Stomach smooth muscle (tissue), 2 donors: ENCODE data around the gene ALX4.

Experiments
- H3K27ac ChIP-seq: one replicate; pipeline ENCODE4 v1.7.0; 2013; ENCODE audit warnings: mild to moderate bottlenecking, low read length, inconsistent platforms
- H3K27me3 ChIP-seq, 2 donors: one replicate each; pipeline ENCODE4 v1.7.0; 2013; ENCODE audit warnings: low read length in 2 of 2; ENCODE audit not compliant: insufficient read depth in 2 of 2, control insufficient read depth in 1 of 2
- H3K36me3 ChIP-seq, 2 donors: one replicate each; pipeline ENCODE4 v1.7.0; 2013; ENCODE audit warnings: low read length in 2 of 2; ENCODE audit not compliant: control insufficient read depth in 2 of 2, insufficient read depth in 2 of 2
- H3K4me1 ChIP-seq: one replicate; pipeline ENCODE4 v1.7.0; 2013; ENCODE audit warnings: low read length; ENCODE audit not compliant: control insufficient read depth, insufficient read depth
- H3K4me3 ChIP-seq, 2 donors: one replicate each; pipeline ENCODE4 v1.7.0; 2013; ENCODE audit warnings: low read length in 2 of 2
- H3K9ac ChIP-seq, 2 donors: one replicate each; pipeline ENCODE4 v1.7.0; 2013; ENCODE audit warnings: low read length in 2 of 2, mild to moderate bottlenecking in 1 of 2
- H3K9me3 ChIP-seq, 2 donors: one replicate each; pipeline ENCODE4 v1.7.0; 2013; ENCODE audit warnings: low read length in 2 of 2; ENCODE audit not compliant: control insufficient read depth in 2 of 2
- donor health status: healthy.
- donor health status: Pancreatic carcinoma.

ALX4 gene

DNA sequence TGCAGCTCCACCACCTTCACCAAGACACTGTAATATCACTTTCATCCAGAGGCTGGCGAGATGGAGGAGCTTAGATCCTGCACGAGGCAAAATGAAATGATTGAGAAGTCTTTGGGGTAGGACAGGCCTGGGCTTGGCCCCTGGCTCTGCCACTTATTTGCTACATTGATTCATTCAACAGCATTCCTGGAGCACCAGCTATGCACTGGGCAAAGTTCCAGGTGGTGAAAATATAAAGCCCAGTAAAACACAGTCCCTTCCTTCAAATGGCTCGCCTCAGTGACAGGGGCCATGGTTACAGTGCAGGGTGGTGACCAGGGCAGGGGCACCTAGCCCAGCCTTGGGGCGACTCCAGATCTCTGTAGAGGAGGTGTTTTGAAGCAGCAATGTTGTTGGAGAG is 19.7 kb downstream of the ALX4 start:
- Histone ChIP-seq H3K27ac (no peak overlapping the region), H3K36me3 (no peaks in the 10 kb centered on the region), H3K4me3 (no peak overlapping the region), H3K4me1 (no peaks in the 10 kb centered on the region), H3K9me3 (no peaks in the 10 kb centered on the region), H3K27me3 (peaks cover 6 to 7% of the 10 kb centered on the region in 2 donors), H3K9ac (no peak overlapping the region)

DNA sequence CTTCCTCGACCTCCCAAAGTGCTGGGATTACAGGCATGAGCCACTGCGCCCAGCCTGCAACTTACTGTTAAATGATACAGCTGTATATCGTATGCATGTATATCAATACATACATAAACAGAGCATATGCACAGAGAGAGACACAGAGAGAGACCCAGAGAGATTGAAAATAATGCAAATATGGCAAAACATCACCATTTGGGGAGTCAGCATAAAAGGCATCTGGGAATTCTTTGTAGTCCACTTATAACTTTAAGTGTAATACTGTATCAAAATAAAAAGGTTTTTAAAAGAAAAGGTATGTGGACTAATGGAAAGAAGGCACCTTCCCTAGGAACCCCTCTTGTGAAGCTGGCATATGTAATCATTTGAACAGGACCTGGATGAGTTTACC is 21.8 kb downstream of the ALX4 start:
- H3K4me1 ChIP-seq, result no peaks in the 10 kb centered on the region
- H3K36me3 ChIP-seq, result no peaks in the 10 kb centered on the region
- no peak overlapping the region for H3K27ac ChIP-seq
- H3K9me3 ChIP-seq, result no peaks in the 10 kb centered on the region
- no peak overlapping the region for H3K4me3 ChIP-seq
- H3K27me3 ChIP-seq, result peaks cover 0 to 4% of the 10 kb centered on the region in 2 donors
- no peak overlapping the region for H3K9ac ChIP-seq

DNA sequence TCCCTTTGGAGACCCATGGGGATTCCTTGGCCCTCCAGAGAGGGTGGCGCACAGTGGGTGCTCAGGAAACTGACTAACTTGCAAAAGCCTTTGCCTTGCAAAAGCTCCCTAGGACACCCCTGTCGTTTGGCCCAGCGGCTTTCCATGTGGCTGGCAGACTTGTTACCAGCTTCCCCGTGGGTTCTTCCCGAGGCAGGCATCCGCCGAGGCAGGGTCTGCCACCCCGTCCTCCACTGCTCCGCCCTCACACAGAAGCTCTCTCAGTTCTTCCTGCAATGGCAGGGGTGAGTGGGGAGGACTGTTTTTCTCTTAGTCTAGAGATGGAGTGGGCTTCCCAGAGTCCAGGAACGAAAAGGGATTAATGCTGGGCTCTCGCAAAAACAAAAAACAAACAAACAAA is 23.0 kb downstream of the ALX4 start:
- Histone ChIP-seq H3K27me3 (peaks cover 0 to 4% of the 10 kb centered on the region in 2 donors), H3K4me3 (no peak overlapping the region), H3K36me3 (no peaks in the 10 kb centered on the region), H3K9me3 (no peaks in the 10 kb centered on the region), H3K9ac (no peak overlapping the region), H3K4me1 (no peaks in the 10 kb centered on the region), H3K27ac (no peak overlapping the region)

DNA sequence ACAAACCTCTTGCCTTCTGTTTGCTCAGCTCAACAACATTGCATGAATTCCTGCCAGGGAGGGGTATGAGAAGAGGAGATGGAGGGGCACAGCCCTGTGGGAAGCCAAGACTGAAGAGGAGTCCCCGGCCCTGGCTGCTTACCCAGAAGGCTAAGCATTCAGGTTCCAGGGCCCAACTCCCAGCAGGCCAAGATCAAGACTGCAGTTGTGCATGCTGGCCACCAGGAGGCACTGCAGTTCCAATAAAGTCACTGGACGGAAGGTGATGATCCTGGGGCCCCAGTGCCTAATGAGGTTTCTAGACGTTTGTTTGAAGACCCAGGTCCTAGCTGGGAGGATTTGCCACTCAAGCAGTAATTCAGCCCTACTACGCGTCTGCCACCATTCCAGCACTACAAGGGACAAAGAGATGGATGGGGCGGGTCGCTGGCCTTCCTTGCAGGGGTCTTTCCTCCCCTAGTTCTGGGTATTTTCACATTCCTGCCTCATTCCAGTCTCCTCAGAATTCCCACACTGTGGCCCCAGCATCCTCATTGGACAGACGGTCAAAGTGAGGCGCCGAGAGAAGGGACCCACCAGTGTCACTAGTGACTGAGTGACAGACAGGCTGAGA is 23.6 kb downstream of the ALX4 start:
- Histone ChIP-seq H3K27ac (no peak overlapping the region), H3K9ac (no peak overlapping the region), H3K4me1 (no peaks in the 10 kb centered on the region), H3K9me3 (no peaks in the 10 kb centered on the region), H3K4me3 (no peak overlapping the region), H3K27me3 (peaks cover 0 to 4% of the 10 kb centered on the region in 2 donors), H3K36me3 (no peaks in the 10 kb centered on the region)

DNA sequence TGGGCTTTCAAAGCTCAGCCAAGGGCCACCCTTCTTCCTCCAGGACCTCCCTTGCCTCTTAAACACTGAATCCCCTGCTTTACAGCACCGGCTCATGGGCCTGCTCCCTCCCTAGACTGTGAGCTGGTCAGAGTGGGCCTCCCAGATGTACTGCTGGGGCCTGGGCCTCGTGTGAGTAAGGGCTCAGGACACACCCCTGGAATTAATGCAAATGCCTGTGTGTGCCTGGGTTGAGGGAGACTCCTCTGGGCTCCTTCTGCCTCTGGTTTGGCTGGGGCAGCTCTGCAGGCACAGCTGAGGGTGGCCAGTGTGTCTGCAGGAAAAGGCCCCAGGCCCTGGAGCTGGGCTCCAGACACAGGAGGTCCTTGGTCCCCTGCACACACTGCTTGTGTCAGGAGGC is 24.2 kb downstream of the ALX4 start:
- Histone ChIP-seq H3K36me3 (no peaks in the 10 kb centered on the region), H3K27me3 (peaks cover 0 to 4% of the 10 kb centered on the region in 2 donors), H3K9ac (no peak overlapping the region), H3K27ac (no peak overlapping the region), H3K9me3 (no peaks in the 10 kb centered on the region), H3K4me1 (no peaks in the 10 kb centered on the region), H3K4me3 (no peak overlapping the region)

DNA sequence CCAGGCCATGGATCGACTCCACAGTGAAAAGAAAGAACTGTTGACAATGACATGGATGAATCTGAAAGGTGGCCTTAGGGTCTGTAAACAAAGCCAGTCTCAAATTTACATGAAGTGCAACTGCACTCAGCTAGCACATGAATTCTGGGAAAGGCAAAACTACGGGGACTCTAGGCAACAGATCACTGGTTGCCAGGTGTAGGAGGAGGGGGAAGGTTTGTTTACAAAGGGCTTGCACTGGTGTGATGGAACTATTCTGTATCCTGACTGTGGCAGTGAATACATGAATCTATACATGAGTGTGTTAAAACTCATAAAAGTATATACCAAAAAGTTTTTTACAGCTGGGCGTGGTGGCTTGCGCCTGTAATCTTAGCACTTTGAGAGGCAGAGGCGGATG is 27.3 kb downstream of the ALX4 start:
- Histone ChIP-seq H3K4me3 (no peak overlapping the region), H3K36me3 (no peaks in the 10 kb centered on the region), H3K9me3 (no peaks in the 10 kb centered on the region), H3K27me3 (no peaks in the 10 kb centered on the region), H3K4me1 (peaks cover 1% of the 10 kb centered on the region), H3K9ac (no peak overlapping the region), H3K27ac (no peak overlapping the region)

DNA sequence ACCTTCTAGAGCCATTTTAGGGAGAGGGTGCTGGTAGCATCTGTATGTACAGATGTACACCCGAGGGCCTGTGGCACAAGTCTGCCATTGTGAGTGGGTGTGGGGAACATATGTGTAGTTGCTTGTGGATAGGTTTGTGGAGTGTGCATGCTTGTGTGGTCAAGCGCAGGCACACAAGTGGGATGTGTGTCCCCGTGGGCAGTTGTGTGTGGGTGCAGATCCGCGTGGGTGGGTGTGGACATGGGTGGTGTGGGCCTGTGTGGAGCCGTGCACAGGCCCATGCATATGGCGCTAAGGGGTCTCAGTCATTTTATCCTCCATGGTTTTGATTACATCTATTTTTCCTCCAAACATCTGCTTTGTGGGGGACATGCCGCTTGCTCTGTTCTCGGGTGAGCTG is 28.8 kb downstream of the ALX4 start:
- H3K27ac ChIP-seq, result no peak overlapping the region
- H3K27me3 ChIP-seq, result no peaks in the 10 kb centered on the region
- H3K36me3 ChIP-seq, result no peaks in the 10 kb centered on the region
- no peak overlapping the region for H3K9ac ChIP-seq
- H3K4me3 ChIP-seq, result no peak overlapping the region
- H3K4me1 ChIP-seq, result peaks cover 2% of the 10 kb centered on the region
- no peaks in the 10 kb centered on the region for H3K9me3 ChIP-seq

DNA sequence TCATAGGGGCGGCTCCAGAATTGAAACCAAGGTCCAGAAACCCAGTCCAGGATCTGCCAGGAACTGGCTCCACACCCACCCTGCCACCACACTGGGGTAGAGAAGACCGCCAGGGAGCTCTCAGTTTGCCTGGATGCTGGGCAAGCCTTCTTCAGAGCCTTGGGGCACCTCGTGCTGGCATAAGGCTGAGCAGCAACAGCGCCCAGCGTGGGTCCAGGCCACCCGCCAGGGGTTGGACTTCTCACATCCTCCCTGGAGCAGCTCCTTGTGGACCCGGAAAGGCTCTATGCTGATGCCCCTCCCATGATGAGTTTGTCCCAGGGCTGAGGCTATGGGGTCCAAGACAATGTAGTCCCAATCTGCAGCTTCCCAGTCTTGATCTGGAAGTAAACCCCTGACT is 29.7 kb downstream of the ALX4 start:
- no peak overlapping the region for H3K4me3 ChIP-seq
- peaks cover 2% of the 10 kb centered on the region for H3K4me1 ChIP-seq
- no peak overlapping the region for H3K27ac ChIP-seq
- H3K36me3 ChIP-seq, result no peaks in the 10 kb centered on the region
- no peaks in the 10 kb centered on the region for H3K27me3 ChIP-seq
- no peaks in the 10 kb centered on the region for H3K9me3 ChIP-seq
- no peak overlapping the region for H3K9ac ChIP-seq

DNA sequence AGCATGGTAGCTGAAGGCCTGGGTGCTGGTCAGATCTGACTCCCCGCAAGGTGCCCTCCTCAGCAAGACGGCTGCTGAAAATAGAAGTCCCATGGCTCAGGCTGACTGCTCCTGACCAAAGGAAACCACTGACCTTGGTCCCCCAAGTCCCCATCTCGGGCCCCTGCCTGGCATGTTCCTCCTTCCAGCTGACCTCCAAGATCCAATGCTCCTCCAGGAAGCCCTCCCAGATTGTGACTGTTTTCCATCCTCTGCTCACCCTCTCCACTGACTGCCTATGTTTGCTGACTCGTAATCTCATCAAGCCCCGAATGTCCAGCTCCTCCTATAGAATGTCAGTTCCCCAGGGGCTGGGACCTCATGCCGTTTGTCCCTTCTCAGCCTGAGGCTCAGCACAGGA is 30.5 kb downstream of the ALX4 start:
- Histone ChIP-seq H3K9ac (no peak overlapping the region), H3K27ac (no peak overlapping the region), H3K9me3 (no peaks in the 10 kb centered on the region), H3K4me1 (peaks cover 2% of the 10 kb centered on the region), H3K36me3 (no peaks in the 10 kb centered on the region), H3K4me3 (no peak overlapping the region), H3K27me3 (no peaks in the 10 kb centered on the region)

DNA sequence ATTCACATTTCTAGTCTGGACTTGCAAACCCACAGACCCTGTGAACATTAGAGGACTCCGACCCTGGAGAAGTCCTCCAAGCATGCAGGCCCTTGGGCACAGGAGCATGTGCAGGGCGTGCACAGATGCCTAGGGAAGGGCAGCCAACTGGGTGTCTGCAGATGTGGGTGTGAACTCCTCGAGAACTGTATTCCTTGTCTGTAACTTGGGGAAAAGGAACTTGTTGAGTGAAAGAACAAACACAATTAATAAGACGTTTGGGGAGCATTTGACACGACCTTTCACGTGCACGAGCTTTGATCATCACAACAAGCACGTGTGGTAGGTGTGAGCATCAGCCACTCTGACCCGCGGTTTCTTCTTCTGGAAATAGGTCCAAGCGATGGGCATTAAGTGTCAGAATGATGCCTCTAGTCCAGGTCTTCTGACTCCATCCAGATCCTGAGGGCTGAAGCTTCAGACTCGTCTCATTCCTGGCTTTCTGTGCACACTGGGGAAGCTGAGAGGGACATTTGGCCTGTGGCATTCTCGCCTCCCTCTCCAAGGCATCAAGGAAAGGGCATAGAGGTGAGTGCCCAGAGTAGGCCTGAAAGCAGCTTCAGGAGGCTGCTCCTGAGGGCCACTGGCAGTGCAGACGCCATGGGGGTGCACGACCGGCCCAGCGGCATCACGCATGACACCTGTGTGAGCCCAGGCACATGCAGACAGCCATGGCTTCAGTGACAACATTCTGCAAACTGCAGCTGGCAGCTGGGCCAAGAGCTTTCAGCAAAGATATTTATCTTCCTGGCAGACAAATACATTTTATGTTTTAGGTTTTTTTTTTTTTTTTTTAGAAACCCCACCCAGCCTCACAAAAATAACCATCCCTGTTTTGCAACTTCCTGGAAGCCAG is 32.5 kb downstream of the ALX4 start:
- Histone ChIP-seq H3K36me3 (no peaks in the 10 kb centered on the region), H3K27me3 (no peaks in the 10 kb centered on the region), H3K9ac (no peak overlapping the region), H3K27ac (no peak overlapping the region), H3K4me1 (peaks cover 2% of the 10 kb centered on the region), H3K9me3 (no peaks in the 10 kb centered on the region), H3K4me3 (no peak overlapping the region)

DNA sequence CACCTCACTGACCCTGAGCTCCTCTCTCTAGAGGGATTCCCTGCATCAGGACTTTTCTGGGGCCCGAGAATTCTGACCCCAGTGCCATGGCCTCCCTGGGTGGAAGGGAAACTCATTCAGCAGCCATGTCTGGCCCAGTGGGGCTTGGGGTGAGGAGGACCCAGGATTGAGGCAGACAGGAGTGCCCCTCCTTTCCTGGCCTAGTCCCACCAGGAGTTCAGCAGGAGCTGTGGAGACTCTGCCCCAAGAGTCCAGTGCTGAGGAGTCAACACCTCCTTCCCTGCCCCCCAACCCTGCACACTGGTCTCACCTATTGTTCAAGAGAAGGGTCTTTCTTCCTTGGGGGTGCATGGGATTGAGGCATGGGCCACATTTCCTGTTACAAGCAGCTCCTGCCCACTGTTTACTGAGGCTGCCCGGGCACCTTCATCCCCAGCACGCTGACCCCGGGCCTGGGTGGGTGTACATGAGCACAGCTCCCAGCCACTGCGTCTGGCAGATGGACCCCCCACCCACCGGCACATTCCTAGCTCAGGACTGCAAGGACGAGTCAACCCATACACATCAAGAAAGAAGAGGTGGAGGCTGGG is 33.9 kb downstream of the ALX4 start:
- Histone ChIP-seq H3K9ac (no peak overlapping the region), H3K27ac (no peak overlapping the region), H3K9me3 (no peaks in the 10 kb centered on the region), H3K4me1 (peaks cover 2% of the 10 kb centered on the region), H3K4me3 (no peak overlapping the region), H3K27me3 (no peaks in the 10 kb centered on the region), H3K36me3 (no peaks in the 10 kb centered on the region)
